MM.1S (cell line): ENCODE measurements around the gene RUNX1.

Source experiments
- DNase-seq: peaks from one replicate; pipeline ENCODE4 v3.0.0-alpha.2; 2015
- H2AFZ ChIP-seq: fragments of 300-600 bp; sonication (generic); 2 replicates; pipeline ENCODE4 v1.6.0; 2016; ENCODE audit warnings: antibody characterized with exemption, low read length
- H3F3A ChIP-seq: fragments of 300-600 bp; sonication (generic); 2 replicates; pipeline ENCODE4 v1.6.1; 2016; ENCODE audit warnings: mild to moderate bottlenecking, antibody characterized with exemption, low read length, moderate library complexity, mixed read lengths; ENCODE audit not compliant: insufficient read depth
- H3K27ac ChIP-seq: fragments of 300-600 bp; sonication (generic); 2 replicates; pipeline ENCODE4 v1.5.1; 2016; ENCODE audit warnings: mild to moderate bottlenecking, low read length
- H3K27me3 ChIP-seq: fragments of 300-600 bp; sonication (generic); replicated peaks from 2 replicates; pipeline ENCODE4 v1.6.0; 2016; ENCODE audit warnings: low read length; ENCODE audit not compliant: insufficient read depth
- H3K36me3 ChIP-seq: fragments of 300-600 bp; sonication (generic); replicated peaks from 2 replicates; pipeline ENCODE4 v1.6.1; 2016; ENCODE audit warnings: mild to moderate bottlenecking, low read length, mixed read lengths; ENCODE audit not compliant: insufficient read depth
- H3K4me1 ChIP-seq: fragments of 300-600 bp; sonication (generic); 2 replicates; pipeline ENCODE4 v1.6.1; 2016; ENCODE audit warnings: low read length, mixed read lengths
- H3K4me2 ChIP-seq: fragments of 300-600 bp; sonication (generic); 2 replicates; pipeline ENCODE4 v1.6.0; 2016; ENCODE audit warnings: low read depth, low read length
- H3K4me3 ChIP-seq: fragments of 300-600 bp; sonication (generic); 2 replicates; pipeline ENCODE4 v1.5.1; 2016; ENCODE audit warnings: low read length, mixed read lengths
- H3K79me2 ChIP-seq: fragments of 300-600 bp; sonication (generic); 2 replicates; pipeline ENCODE4 v1.6.1; 2016; ENCODE audit warnings: mixed run types, low read length, mixed read lengths
- H3K9ac ChIP-seq: fragments of 300-600 bp; sonication (generic); 2 replicates; pipeline ENCODE4 v1.6.1; 2016; ENCODE audit warnings: low read length, mixed read lengths
- H3K9me2 ChIP-seq: fragments of 300-600 bp; sonication (generic); replicated peaks from 2 replicates; pipeline ENCODE4 v1.6.1; 2016; ENCODE audit warnings: mild to moderate bottlenecking, low read length, mixed read lengths; ENCODE audit not compliant: insufficient read depth
- H3K9me3 ChIP-seq: fragments of 300-600 bp; sonication (generic); replicated peaks from 2 replicates; pipeline ENCODE4 v1.6.1; 2016; ENCODE audit warnings: mild to moderate bottlenecking, low read length, mixed read lengths; ENCODE audit not compliant: insufficient read depth
- H4K20me1 ChIP-seq: fragments of 300-600 bp; sonication (generic); 2 replicates; pipeline ENCODE4 v1.6.1; 2016; ENCODE audit warnings: mild to moderate bottlenecking, low read length, moderate library complexity, mixed read lengths; ENCODE audit not compliant: insufficient read depth
- CTCF ChIP-seq: fragments of 300-600 bp; sonication (generic); IDR thresholded peaks from 2 replicates; pipeline ENCODE4 v1.5.1; 2016; ENCODE audit warnings: antibody characterized with exemption, low read length, mixed read lengths
- EZH2 ChIP-seq: fragments of 300-600 bp; sonication (generic); optimal IDR thresholded peaks from 2 replicates; pipeline ENCODE3; 2017; ENCODE audit warnings: low read depth, mild to moderate bottlenecking, antibody characterized with exemption, low read length, mixed read lengths
- EZH2phosphoT487 ChIP-seq: fragments of 300-600 bp; sonication (generic); IDR thresholded peaks from 2 replicates; pipeline ENCODE4 v1.6.1; 2018; ENCODE audit warnings: antibody characterized with exemption, low read length

Gene RUNX1

GRCh38 chr21:34950980-34951379, 98.1 kb downstream of the RUNX1 start:
- Histone ChIP-seq H3K4me3 (no peak overlapping the region), H3K27me3 (no peaks in the 10 kb centered on the region), H3K9me3 (no peaks in the 10 kb centered on the region), H4K20me1 (no peaks in the 10 kb centered on the region), H3K27ac (no peak overlapping the region), H3K36me3 (no peaks in the 10 kb centered on the region), H3K79me2 (no peaks in the 10 kb centered on the region), H3K4me1 (no peaks in the 10 kb centered on the region), H3F3A (no peaks in the 10 kb centered on the region), H3K9me2 (no peaks in the 10 kb centered on the region), H3K9ac (no peak overlapping the region), H3K4me2 (no peak overlapping the region), H2AFZ (no peak overlapping the region)
- TF ChIP-seq CTCF (no peak), EZH2phosphoT487 (no peak), EZH2 (no peak)
- DNase-seq, result no peak

GRCh38 chr21:34949499-34949898, 99.6 kb downstream of the RUNX1 start:
- Histone ChIP-seq H3K27me3 (no peaks in the 10 kb centered on the region), H3K27ac (no peak overlapping the region), H3K36me3 (no peaks in the 10 kb centered on the region), H3K79me2 (no peaks in the 10 kb centered on the region), H2AFZ (no peak overlapping the region), H4K20me1 (no peaks in the 10 kb centered on the region), H3K9me2 (no peaks in the 10 kb centered on the region), H3F3A (no peaks in the 10 kb centered on the region), H3K9ac (no peak overlapping the region), H3K4me3 (no peak overlapping the region), H3K4me2 (no peak overlapping the region), H3K9me3 (no peaks in the 10 kb centered on the region), H3K4me1 (no peaks in the 10 kb centered on the region)
- no peak for TF ChIP-seq CTCF
- no peak for TF ChIP-seq EZH2
- no peak for DNase-seq

- H4K20me1 ChIP-seq, result no peaks in the 10 kb centered on the region
- DNase-seq, result no peak
- no peaks in the 10 kb centered on the region for H3K27me3 ChIP-seq
- no peaks in the 10 kb centered on the region for H3K4me1 ChIP-seq
- no peak overlapping the region for H3K4me2 ChIP-seq
- H3K36me3 ChIP-seq, result no peaks in the 10 kb centered on the region
- no peak overlapping the region for H2AFZ ChIP-seq
- H3K9ac ChIP-seq, result no peak overlapping the region
- H3K4me3 ChIP-seq, result no peak overlapping the region
- H3K9me3 ChIP-seq, result no peaks in the 10 kb centered on the region
- H3K27ac ChIP-seq, result no peak overlapping the region
- no peaks in the 10 kb centered on the region for H3K79me2 ChIP-seq
- H3K9me2 ChIP-seq, result no peaks in the 10 kb centered on the region
- H3F3A ChIP-seq, result no peaks in the 10 kb centered on the region
- TF ChIP-seq CTCF (no peak), EZH2 (no peak), EZH2phosphoT487 (no peak)
Measured at GRCh38 chr21:34949030-34949429, 100.1 kb downstream of the RUNX1 start.
